ENCODE data around the gene HPS1. TPM values are rescaled to one million over a fixed set of nuclear protein-coding genes. Genes with fewer than 3 reads are reported as not detected.

Gene HPS1
- total and polyA plus RNA-seq, 2 of the 4 experiments (the other 2 are of a cell fraction): 14.0 to 55.2 TPM

- Histone ChIP-seq H4K8ac (ENCODE audit: low read depth in 2 of 2, low read length in 2 of 2) (no peak overlapping the region), H3K9me1 (ENCODE audit: insufficient read depth, low read length) (peaks cover 15% of the 10 kb centered on the region), H4K5ac (ENCODE audit: low read depth, low read length) (no peak overlapping the region), H3K79me1 (ENCODE audit: low read depth in 1 of 2, low read length in 2 of 2) (peaks cover 26 to 38% of the 10 kb centered on the region in 2 experiments), H3K9me3 (ENCODE audit: control insufficient read depth, insufficient read depth, low read length) (no peaks in the 10 kb centered on the region), H3K4me2 (ENCODE audit: low read depth, low read length) (peak overlapping the region; percentile 74; the same call in 1 of the 2 replicates), H3K36me3 (ENCODE audit: control insufficient read depth, insufficient read depth, low read length) (peaks cover 23% of the 10 kb centered on the region), H3K4ac (ENCODE audit: low read depth, low read length) (peak overlapping the region; percentile 25; the same call in 1 of the 2 replicates), H3K23ac (ENCODE audit: low read depth, low read length) (no peak overlapping the region; the same call in 1 of the 2 replicates), H3K27ac (ENCODE audit: insufficient read depth, low read length) (no peak overlapping the region), H4K20me1 (ENCODE audit: insufficient read depth, low read length) (peaks cover 4% of the 10 kb centered on the region; the same call in 1 of the 2 replicates), H2BK20ac (ENCODE audit: low read depth, low read length) (no peak overlapping the region), H3K9ac (ENCODE audit: low read depth, low read length) (no peak overlapping the region), H2AK9ac (replicated peaks; ENCODE audit: low read depth, low read length, poor library complexity) (peak overlapping the region; percentile 81), H2AFZ (replicated peaks; ENCODE audit: low read length, poor library complexity) (peak overlapping the region; percentile 16), H2BK15ac (ENCODE audit: low read depth, low read length) (no peak overlapping the region), H4K91ac (ENCODE audit: insufficient read depth, low read depth, low read length) (no peak overlapping the region), H3K4me1 (ENCODE audit: control insufficient read depth, insufficient read depth, low read length) (peaks cover 3% of the 10 kb centered on the region; the same call in 1 of the 2 replicates), H3K56ac (ENCODE audit: extremely low read depth, insufficient read depth, low read length) (no peak overlapping the region), H2AK5ac (ENCODE audit: low read depth, low read length) (peak overlapping the region; percentile 55; the same call in 1 of the 2 replicates), H2BK5ac (ENCODE audit: low read depth, low read length, poor library complexity, severe bottlenecking) (no peak overlapping the region), H3K4me3 (ENCODE audit: insufficient read depth, low read depth, low read length) (no peak overlapping the region), H2BK120ac (ENCODE audit: low read depth, low read length) (no peak overlapping the region), H3K27me3 (ENCODE audit: control insufficient read depth, insufficient read depth, low read length) (no peaks in the 10 kb centered on the region), H3K18ac (ENCODE audit: low read depth, low read length) (no peak overlapping the region), H3K14ac (replicated peaks; ENCODE audit: low read depth, low read length) (no peak overlapping the region)
- dilution Hi-C loops (cut with HindIII; ENCODE audit: low sequenced_read_pairs, unreplicated experiment) (no loop called here), in situ Hi-C loops (cut with MboI; ENCODE audit: low sequenced_read_pairs) (no loop called here), intact Hi-C loops (cut with micrococcal nuclease) (no loop called here)
- BruUV-seq (replicated peaks): no TSS peak
- WGBS, 2 experiments (ENCODE audit: extremely low coverage in 2 of 2, insufficient read length in 1 of 2): 96% methylated on average over 3 of the region's 10 CpGs; no CpG with 5 or more reads in 1 of the 2 experiments
- ATAC-seq (ENCODE audit: low read depth) (no peak), DNase-seq (no peak)
- TF ChIP-seq MAZ (IDR thresholded peaks at IDR 0.05; ENCODE audit: borderline replicate concordance, low read depth, low read length) (no peak), POLR2A (IDR thresholded peaks at IDR 0.05; ENCODE audit: low read depth, low read length) (no peak), BHLHE40 (IDR thresholded peaks at IDR 0.05; ENCODE audit: low read depth, low read length) (no peak), CEBPB (IDR thresholded peaks at IDR 0.05; ENCODE audit: low read depth, low read length) (no peak), RAD21 (IDR thresholded peaks at IDR 0.05; ENCODE audit: low read length) (no peak), MXI1 (IDR thresholded peaks at IDR 0.05; ENCODE audit: borderline replicate concordance, low read depth, low read length) (no peak)
- POLR2A ChIA-PET (ENCODE audit: unreplicated experiment): no interaction called here
- CTCF ChIA-PET: no interaction called here
Observed at GRCh38 chr10:98445200-98445812, 1.4 kb downstream of the HPS1 start.

All from IMR-90 (cell line).